GM10266 (cell line): Measurements from ENCODE around the gene VPS16.
"Not testable (repeated sequence)": the region's sequence is repeated elsewhere in the genome, so short reads cannot be mapped to it uniquely, and the experiment has no call there.

ENCODE experiments used
- DNase-seq: peaks from one replicate; pipeline ENCODE4 v3.0.0; 2012; ENCODE audit errors: extremely low spot score
- CTCF ChIP-seq: IDR thresholded peaks from 2 replicates; pipeline ENCODE4 v1.5.1; 2012; ENCODE audit warnings: mild to moderate bottlenecking, low read depth; ENCODE audit not compliant: control insufficient read depth, insufficient read depth; ENCODE audit errors: missing control alignments

Gene VPS16

GRCh38 chr20:2801286-2801728 is 39.2 kb upstream of the VPS16 start:
- no peak for TF ChIP-seq CTCF

DNA sequence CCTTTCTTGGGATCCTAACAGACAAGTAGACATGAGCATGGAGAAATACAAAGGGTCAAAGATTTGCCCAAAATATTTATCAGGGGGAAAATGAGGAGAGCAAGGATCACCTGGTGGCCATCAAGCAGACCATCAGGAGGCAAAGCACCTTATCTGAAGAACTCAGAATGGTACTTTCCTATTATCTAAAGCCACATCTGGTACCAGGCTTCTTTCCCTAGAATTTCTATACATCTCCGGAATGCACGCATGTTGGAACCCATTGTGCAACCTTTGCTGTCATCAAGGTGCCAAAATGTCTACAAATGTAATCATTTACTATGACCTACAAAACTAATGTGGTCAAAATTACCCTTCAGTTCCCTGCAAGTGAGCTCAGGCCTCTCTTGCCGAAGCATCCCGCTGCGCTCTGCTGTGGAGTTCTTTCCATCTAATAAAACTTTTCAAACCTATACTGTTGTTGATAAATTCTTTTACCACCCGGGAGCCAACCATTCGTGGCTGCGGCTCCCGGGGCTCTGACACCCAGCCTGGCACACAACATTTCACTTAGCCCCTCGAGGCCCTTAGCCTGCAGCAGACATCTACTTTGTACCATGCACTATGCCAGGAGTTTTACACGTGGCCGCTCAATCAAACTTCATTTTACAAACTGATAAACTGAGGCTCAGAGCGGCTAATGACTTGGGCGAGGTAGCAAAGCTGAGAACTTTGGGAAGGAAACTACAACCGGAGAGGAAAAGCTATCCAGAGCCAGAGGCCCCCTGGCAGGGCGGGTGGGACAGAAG is 36.3 kb upstream of the VPS16 start:
- DNase-seq = no peak
- TF ChIP-seq CTCF = no peak

More at GRCh38 chr20:2801286-2801728, 39.2 kb upstream of the VPS16 start:
- DNase-seq = no peak

DNA sequence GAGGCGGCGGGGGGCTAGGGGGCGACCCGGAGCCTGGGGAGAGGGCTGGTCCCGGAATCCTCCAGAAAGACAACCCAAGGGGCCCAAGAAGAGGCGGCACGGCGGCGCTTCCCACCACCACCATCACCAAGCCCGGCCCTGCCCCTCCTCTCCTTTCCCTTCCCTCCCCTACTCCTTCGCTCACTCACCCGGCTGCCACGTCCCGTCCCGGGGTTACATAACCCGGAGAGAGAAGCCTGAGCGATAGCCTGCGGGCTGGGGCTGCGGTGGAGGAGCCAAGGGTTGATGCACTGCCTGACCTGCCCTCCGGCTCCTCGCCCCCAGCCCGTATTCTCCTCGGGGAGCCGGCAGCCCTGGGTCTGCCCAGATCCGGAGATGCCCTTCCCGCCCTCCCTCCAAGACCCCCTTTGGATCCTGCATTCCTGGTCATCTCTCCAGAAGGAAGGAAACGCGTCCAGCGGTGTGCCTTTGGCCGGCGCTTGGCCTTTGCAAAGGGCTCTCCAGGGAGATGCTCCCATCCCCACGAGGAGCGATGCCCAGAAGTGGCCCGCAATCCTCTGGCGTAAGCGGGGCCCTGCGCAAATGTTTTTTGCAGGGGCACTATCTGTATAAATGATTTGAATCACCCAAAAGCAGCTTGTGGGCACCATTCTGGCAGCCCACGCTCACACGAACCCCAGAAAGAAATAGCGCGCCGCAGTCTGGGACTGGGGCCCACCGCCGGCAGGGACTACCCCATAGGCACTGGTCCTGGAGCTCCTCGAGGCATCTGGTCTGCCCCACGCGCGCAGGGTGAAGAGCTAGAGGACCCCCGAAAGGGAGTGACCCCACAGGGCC is 35.5 kb upstream of the VPS16 start:
- DNase-seq = no peak
- no peak for TF ChIP-seq CTCF

DNA sequence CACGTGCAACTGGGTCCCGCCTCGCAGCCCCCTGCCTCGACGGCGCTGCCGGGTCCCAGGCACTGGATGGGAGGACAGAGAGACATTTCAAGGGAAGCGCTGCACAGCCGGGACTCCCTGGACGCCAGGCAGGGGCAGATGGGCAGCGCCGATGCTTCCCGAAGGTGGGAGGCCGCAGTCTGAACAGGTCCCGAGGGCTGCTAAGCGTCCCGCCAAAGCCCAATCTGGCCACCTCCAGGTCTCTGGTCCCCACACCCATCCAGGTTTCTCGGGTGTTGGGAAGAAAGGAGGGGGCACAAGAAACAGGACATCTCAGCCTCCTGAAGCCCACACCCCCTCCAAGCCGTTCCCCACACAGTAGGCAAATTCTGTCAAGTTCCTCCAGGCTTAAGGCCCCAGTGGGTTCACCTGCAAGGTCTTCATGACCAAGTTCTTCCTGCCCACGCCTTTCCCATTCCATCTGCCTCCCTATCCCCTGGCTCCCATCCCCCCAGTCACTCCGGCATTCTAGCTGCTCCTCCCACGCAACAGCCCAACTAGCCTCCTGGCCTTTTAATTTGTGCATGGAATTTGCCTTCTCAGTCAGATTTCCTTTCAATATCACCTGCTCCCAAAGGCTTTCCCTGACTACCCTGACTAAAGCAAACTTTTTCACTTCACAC is 34.7 kb upstream of the VPS16 start:
- DNase-seq = no peak
- TF ChIP-seq CTCF = no peak

GRCh38 chr20:2806351-2806701 is 34.2 kb upstream of the VPS16 start:
- no peak for TF ChIP-seq CTCF
- DNase-seq = no peak

DNA sequence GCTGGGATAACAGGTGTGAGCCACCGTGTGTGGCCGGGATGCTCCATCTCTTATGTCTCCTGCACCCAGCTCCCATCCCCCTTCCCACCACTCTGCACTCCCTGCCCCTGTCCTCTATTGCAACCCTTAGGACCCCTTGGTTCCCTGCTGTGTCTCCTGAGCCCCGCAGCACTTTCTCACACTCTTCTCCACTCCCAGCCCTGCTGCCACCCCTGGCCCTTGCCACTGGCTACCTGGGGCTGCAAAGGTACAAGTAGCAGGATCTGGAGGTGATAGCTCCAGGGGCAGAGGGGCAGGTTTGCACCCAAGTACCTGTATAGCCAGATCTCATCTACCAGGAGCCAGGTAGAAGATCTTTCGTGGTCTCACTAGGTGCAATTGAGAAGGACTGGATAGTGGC is 33.5 kb upstream of the VPS16 start:
- DNase-seq = no peak
- TF ChIP-seq CTCF = no peak

DNA sequence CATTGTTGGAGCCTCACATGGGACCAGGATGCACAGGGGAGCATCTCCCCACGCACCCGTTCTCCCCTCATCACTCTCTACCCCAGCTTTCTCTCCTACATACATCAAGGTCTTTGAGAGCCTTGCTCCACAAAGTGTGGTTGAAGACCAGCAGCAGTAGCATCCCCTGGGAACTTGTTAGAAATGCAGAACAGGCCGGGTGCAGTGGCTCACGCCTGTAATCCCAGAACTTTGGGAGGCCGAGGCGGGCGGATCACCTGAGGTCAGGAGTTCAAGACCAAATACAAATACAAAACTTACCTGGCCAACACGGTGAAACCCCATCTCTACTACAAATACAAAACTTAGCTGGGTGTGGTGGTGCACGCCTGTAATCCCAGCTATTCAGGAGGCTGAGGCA is 32.6 kb upstream of the VPS16 start:
- DNase-seq = not testable (repeated sequence)
